H9 (cell line): ENCODE results near the gene DPAGT1. TPM values are rescaled to one million over a fixed set of nuclear protein-coding genes. Genes with fewer than 3 reads are reported as not detected.

Experiments
- DNase-seq: peaks from one replicate; pipeline ENCODE4 v3.0.0-alpha.2; 2017
- H2AFZ ChIP-seq: one replicate; pipeline ENCODE4 v1.6.1; 2013; ENCODE audit warnings: mild to moderate bottlenecking, low read length, control low read depth, moderate library complexity
- H2AK5ac ChIP-seq: 2 replicates; pipeline ENCODE4 v1.6.1; 2013; ENCODE audit warnings: low read length, control low read depth, mixed read lengths; ENCODE audit not compliant: insufficient read length
- H2BK120ac ChIP-seq: one replicate; pipeline ENCODE4 v1.6.1; 2013; ENCODE audit warnings: low read depth, mild to moderate bottlenecking, low read length, control low read depth, inconsistent platforms; ENCODE audit not compliant: poor library complexity, severe bottlenecking
- H2BK12ac ChIP-seq: 2 replicates; pipeline ENCODE4 v1.6.1; 2013; ENCODE audit warnings: low read length, control low read depth, mixed read lengths, low read depth; ENCODE audit not compliant: insufficient read length
- H2BK15ac ChIP-seq: 2 replicates; pipeline ENCODE4 v1.6.1; 2013; ENCODE audit warnings: low read depth, low read length, control low read depth
- H2BK20ac ChIP-seq: one replicate; pipeline ENCODE4 v1.6.1; 2013; ENCODE audit warnings: low read depth, mild to moderate bottlenecking, low read length, control low read depth, inconsistent platforms; ENCODE audit not compliant: poor library complexity, severe bottlenecking
- H2BK5ac ChIP-seq: 2 replicates; pipeline ENCODE4 v1.6.1; 2013; ENCODE audit warnings: low read length, control low read depth, mixed read lengths; ENCODE audit not compliant: insufficient read length
- H3K14ac ChIP-seq: 2 replicates; pipeline ENCODE4 v1.6.1; 2013; ENCODE audit warnings: low read length, control low read depth; ENCODE audit not compliant: insufficient read depth
- H3K18ac ChIP-seq: 2 replicates; pipeline ENCODE4 v1.6.1; 2013; ENCODE audit warnings: low read depth, mild to moderate bottlenecking, mixed read lengths, low read length, control low read depth; ENCODE audit not compliant: insufficient read length
- H3K23ac ChIP-seq: 2 replicates; pipeline ENCODE4 v1.6.1; 2013; ENCODE audit warnings: low read length, control low read depth, mixed read lengths, low read depth; ENCODE audit not compliant: insufficient read length
- H3K23me2 ChIP-seq: 2 replicates; pipeline ENCODE4 v1.6.1; 2013; ENCODE audit warnings: low read depth, mild to moderate bottlenecking, mixed read lengths, low read length, control low read depth; ENCODE audit not compliant: insufficient read length, poor library complexity, severe bottlenecking
- H3K27ac ChIP-seq: 2 replicates; pipeline ENCODE4 v1.5.1; 2013; ENCODE audit warnings: low read length, control low read depth, mixed read lengths, low read depth; ENCODE audit not compliant: insufficient read length
- H3K27me3 ChIP-seq: 2 replicates; pipeline ENCODE4 v1.6.1; 2013; ENCODE audit warnings: low read length, control low read depth, inconsistent platforms; ENCODE audit not compliant: insufficient read depth
- H3K4ac ChIP-seq: 2 replicates; pipeline ENCODE4 v1.6.1; 2013; ENCODE audit warnings: low read depth, mild to moderate bottlenecking, control low read depth, inconsistent platforms, low read length, moderate library complexity
- H3K4me1 ChIP-seq: 2 replicates; pipeline ENCODE4 v1.6.1; 2013; ENCODE audit warnings: low read length, control low read depth, inconsistent platforms; ENCODE audit not compliant: insufficient read depth
- H3K4me2 ChIP-seq: 2 replicates; pipeline ENCODE4 v1.6.1; 2013; ENCODE audit warnings: low read length, control low read depth, mixed read lengths; ENCODE audit not compliant: insufficient read length, insufficient read depth
- H3K56ac ChIP-seq: 2 replicates; pipeline ENCODE4 v1.6.1; 2013; ENCODE audit warnings: low read depth, mild to moderate bottlenecking, mixed read lengths, low read length, control low read depth; ENCODE audit not compliant: insufficient read length
- H3K79me1 ChIP-seq: 2 replicates; pipeline ENCODE4 v1.6.1; 2013; ENCODE audit warnings: low read depth, mild to moderate bottlenecking, moderate library complexity, low read length, control low read depth, inconsistent platforms; ENCODE audit not compliant: insufficient read depth, poor library complexity, severe bottlenecking
- H3K79me2 ChIP-seq: 2 replicates; pipeline ENCODE4 v1.6.1; 2013; ENCODE audit warnings: low read length, control low read depth, inconsistent platforms; ENCODE audit not compliant: insufficient read depth
- H3K9ac ChIP-seq: 2 replicates; pipeline ENCODE4 v1.6.1; 2013; ENCODE audit warnings: low read length, control low read depth, mixed read lengths; ENCODE audit not compliant: insufficient read length; ENCODE audit errors: extremely low read depth
- H3K9me3 ChIP-seq: one replicate; pipeline ENCODE4 v1.6.1; 2013; ENCODE audit warnings: low read depth, low read length, inconsistent platforms; ENCODE audit not compliant: control insufficient read depth
- H3T11ph ChIP-seq: one replicate; pipeline ENCODE4 v1.6.1; 2013; ENCODE audit warnings: mild to moderate bottlenecking, low read length, control low read depth, inconsistent platforms
- H4K20me1 ChIP-seq: one replicate; pipeline ENCODE4 v1.6.1; 2013; ENCODE audit not compliant: control insufficient read depth, insufficient read length, insufficient read depth
- H4K5ac ChIP-seq: 2 replicates; pipeline ENCODE4 v1.6.1; 2013; ENCODE audit warnings: low read depth, mild to moderate bottlenecking, mixed read lengths, low read length, control low read depth; ENCODE audit not compliant: insufficient read length
- H4K8ac ChIP-seq: replicated peaks from 2 replicates; pipeline ENCODE4 v1.6.1; 2013; ENCODE audit warnings: low read length, control low read depth, mixed read lengths, low read depth; ENCODE audit not compliant: insufficient read length
- H4K91ac ChIP-seq: 2 replicates; pipeline ENCODE4 v1.6.1; 2013; ENCODE audit warnings: low read depth, mild to moderate bottlenecking, moderate library complexity, mixed read lengths, low read length, control low read depth; ENCODE audit not compliant: insufficient read length
- H3K27ac Mint-ChIP-seq, 3 experiments: 2 replicates in 2 of 3; 3 replicates in 1 of 3; pipeline ENCODE4 v1.8.0; 2020 to 2021; ENCODE audit warnings: mixed read lengths in 3 of 3, mild to moderate bottlenecking in 1 of 3, moderate library complexity in 1 of 3
- H3K27me3 Mint-ChIP-seq: 2 replicates; pipeline ENCODE4 v1.8.0; 2021; ENCODE audit warnings: low read depth, mild to moderate bottlenecking, moderate library complexity, mixed read lengths
- H3K36me3 Mint-ChIP-seq, 3 experiments: 2 replicates in 2 of 3; 3 replicates in 1 of 3; pipeline ENCODE4 v1.8.0; 2020 to 2021; ENCODE audit warnings: low read depth in 3 of 3, mixed read lengths in 3 of 3; ENCODE audit not compliant: insufficient read depth in 1 of 3
- H3K4me1 Mint-ChIP-seq, 2 experiments: 2 replicates each; pipeline ENCODE4 v1.8.0; 2020; ENCODE audit warnings: mixed read lengths in 2 of 2
- H3K4me3 Mint-ChIP-seq, 2 experiments: 2 replicates in 1 of 2; 3 replicates in 1 of 2; pipeline ENCODE4 v1.8.0; 2020 to 2021; ENCODE audit warnings: mild to moderate bottlenecking in 2 of 2, mixed read lengths in 2 of 2, moderate library complexity in 1 of 2
- H3K9me3 Mint-ChIP-seq, 2 experiments: 2 replicates in 1 of 2; 3 replicates in 1 of 2; pipeline ENCODE4 v1.8.0; 2020; ENCODE audit warnings: mild to moderate bottlenecking in 2 of 2, mixed read lengths in 2 of 2, moderate library complexity in 1 of 2
- WGBS: extraction: QIAGEN DNeasy Blood & Tissue Kit; methylation state at CpG from one replicate; pipeline ENCODE4 v1.1.7; 2013; ENCODE audit warnings: missing lambda C conversion rate, low lambda C conversion rate, mixed read lengths; ENCODE audit not compliant: insufficient read length; ENCODE audit errors: extremely low coverage; 5-methylcytosine and 5-hydroxymethylcytosine counted together
- total RNA-seq: library from RNA; stranded (reverse); gene quantifications from 2 replicates; pipeline ENCODE4 v1.2.1, GENCODE V29; 2021
- TF ChIP-seq, protein P1 (sequence below): fragments of 200-600 bp; sonication (generic); conservative IDR thresholded peaks from 3 replicates; pipeline ENCODE4 v1.8.0; 2021; ENCODE audit warnings: antibody characterized with exemption, mild to moderate bottlenecking

Gene DPAGT1
- total RNA-seq, 1 experiment from 2014 or later = 43.6 TPM

DNA sequence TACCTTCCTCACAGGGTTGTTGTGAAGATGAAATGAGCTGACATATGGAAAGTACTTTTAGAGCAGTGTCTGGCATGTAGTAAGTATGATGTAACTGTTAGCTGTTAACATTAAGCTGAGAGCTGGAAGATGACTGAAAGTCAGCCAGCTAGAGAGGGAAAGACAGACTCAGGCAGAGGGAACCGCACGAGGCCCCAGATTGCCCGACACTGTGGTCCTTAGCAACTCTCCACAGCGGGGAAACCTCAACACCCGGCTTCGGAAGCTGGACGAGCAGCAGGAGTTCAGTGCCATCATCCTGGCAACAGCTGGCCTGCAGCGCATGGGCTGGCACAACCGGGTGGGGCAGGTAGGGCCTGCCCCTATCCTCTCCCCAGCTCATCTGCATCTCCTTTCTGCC, 10.5 kb downstream of the DPAGT1 start:
- H4K8ac ChIP-seq = no peak overlapping the region
- Mint-ChIP-seq H3K36me3 (peaks cover 17 to 39% (median 33%) of the 10 kb centered on the region in 3 experiments), H3K4me3 (no peak overlapping the region; a peak in 1 of 5 replicates), H3K27me3 (no peaks in the 10 kb centered on the region), H3K9me3 (no peaks in the 10 kb centered on the region; a peak in 1 of 5 replicates), H3K27ac (peak overlapping the region in 1 of 3 experiments; percentile 44; a peak in 1 of 7 replicates), H3K4me1 (peaks cover 21 to 24% of the 10 kb centered on the region in 2 experiments)
- no peak overlapping the region for H2BK12ac ChIP-seq
- no peak overlapping the region for H4K91ac ChIP-seq
- H2BK5ac ChIP-seq = no peak overlapping the region
- no peaks in the 10 kb centered on the region for H3K79me1 ChIP-seq
- H3K27ac ChIP-seq = no peak overlapping the region
- no peak overlapping the region for H2AFZ ChIP-seq
- no peak overlapping the region for H3K18ac ChIP-seq
- no peak overlapping the region for H2AK5ac ChIP-seq
- TF ChIP-seq, protein P1, sequence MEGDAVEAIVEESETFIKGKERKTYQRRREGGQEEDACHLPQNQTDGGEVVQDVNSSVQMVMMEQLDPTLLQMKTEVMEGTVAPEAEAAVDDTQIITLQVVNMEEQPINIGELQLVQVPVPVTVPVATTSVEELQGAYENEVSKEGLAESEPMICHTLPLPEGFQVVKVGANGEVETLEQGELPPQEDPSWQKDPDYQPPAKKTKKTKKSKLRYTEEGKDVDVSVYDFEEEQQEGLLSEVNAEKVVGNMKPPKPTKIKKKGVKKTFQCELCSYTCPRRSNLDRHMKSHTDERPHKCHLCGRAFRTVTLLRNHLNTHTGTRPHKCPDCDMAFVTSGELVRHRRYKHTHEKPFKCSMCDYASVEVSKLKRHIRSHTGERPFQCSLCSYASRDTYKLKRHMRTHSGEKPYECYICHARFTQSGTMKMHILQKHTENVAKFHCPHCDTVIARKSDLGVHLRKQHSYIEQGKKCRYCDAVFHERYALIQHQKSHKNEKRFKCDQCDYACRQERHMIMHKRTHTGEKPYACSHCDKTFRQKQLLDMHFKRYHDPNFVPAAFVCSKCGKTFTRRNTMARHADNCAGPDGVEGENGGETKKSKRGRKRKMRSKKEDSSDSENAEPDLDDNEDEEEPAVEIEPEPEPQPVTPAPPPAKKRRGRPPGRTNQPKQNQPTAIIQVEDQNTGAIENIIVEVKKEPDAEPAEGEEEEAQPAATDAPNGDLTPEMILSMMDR = no peak
- no peaks in the 10 kb centered on the region; the same call in 1 of the 2 replicates for H3K4me1 ChIP-seq
- H4K20me1 ChIP-seq = no peaks in the 10 kb centered on the region
- H3K9ac ChIP-seq = no peak overlapping the region
- no peak overlapping the region for H3K14ac ChIP-seq
- H3K79me2 ChIP-seq = peaks cover 20% of the 10 kb centered on the region; the same call in 1 of the 2 replicates
- no CpG with 5 or more reads among the region's 9 CpGs for WGBS
- peaks cover 13% of the 10 kb centered on the region for H3K23me2 ChIP-seq
- H3K4me2 ChIP-seq = no peak overlapping the region
- H2BK120ac ChIP-seq = no peak overlapping the region
- no peak overlapping the region for H3K23ac ChIP-seq
- H4K5ac ChIP-seq = no peak overlapping the region
- H2BK15ac ChIP-seq = no peak overlapping the region
- DNase-seq = no peak
- no peak overlapping the region for H3T11ph ChIP-seq
- H3K9me3 ChIP-seq = no peaks in the 10 kb centered on the region
- H3K27me3 ChIP-seq = no peaks in the 10 kb centered on the region
- H3K4ac ChIP-seq = no peak overlapping the region
- no peak overlapping the region for H3K56ac ChIP-seq
- no peak overlapping the region for H2BK20ac ChIP-seq
